Naive thymus-derived CD8-positive, alpha-beta T cell (primary cell): ENCODE results near the gene NFASC. TPM values are rescaled to one million over a fixed set of nuclear protein-coding genes. Genes with fewer than 3 reads are reported as not detected.

Source experiments
- ATAC-seq, 2 donors: fragments of 150-1000 bp; cut with Tn5 transposase in 1 of 2; sonication (Bioruptor Pico), chemical (Tn5 transposase) in 1 of 2; 1 replicate in 1 of 2; 2 replicates in 1 of 2; pipeline ENCODE4 v1.10.0; 2021; ENCODE audit warnings: mild to moderate bottlenecking in 2 of 2, moderate library complexity in 2 of 2
- POLR2A ChIA-PET: fragments of 350-600 bp; sonication (Branson Sonifier 250); formaldehyde crosslinking; loops from one replicate; lab custom pipeline; 2021; ENCODE audit warnings: antibody characterized with exemption; lab: Charles Lee
- DNase-seq, 10 donors: peaks; one replicate each; pipeline versions ENCODE4 v3.0.0 to v3.0.0-alpha.2; 2020 to 2022
- H3K27ac Mint-ChIP-seq, 10 donors: one replicate each; pipeline ENCODE4 v1.8.0; 2020 to 2022; ENCODE audit warnings: mild to moderate bottlenecking in 10 of 10, mixed read lengths in 10 of 10, moderate library complexity in 4 of 10, inconsistent platforms in 1 of 10
- H3K27me3 Mint-ChIP-seq, 5 donors: one replicate each; pipeline ENCODE4 v1.8.0; 2021 to 2022; ENCODE audit warnings: mixed read lengths in 5 of 5
- H3K36me3 Mint-ChIP-seq, 3 donors: one replicate each; pipeline ENCODE4 v1.8.0; 2020 to 2022; ENCODE audit warnings: mixed read lengths in 3 of 3, mild to moderate bottlenecking in 2 of 3, inconsistent platforms in 1 of 3
- H3K4me1 Mint-ChIP-seq, 4 donors: one replicate each; pipeline ENCODE4 v1.8.0; 2021 to 2022; ENCODE audit warnings: mixed read lengths in 4 of 4
- H3K4me3 Mint-ChIP-seq, 10 donors: one replicate each; pipeline ENCODE4 v1.8.0; 2020 to 2022; ENCODE audit warnings: mild to moderate bottlenecking in 10 of 10, mixed read lengths in 10 of 10, moderate library complexity in 6 of 10, inconsistent platforms in 1 of 10
- H3K9me3 Mint-ChIP-seq, 9 donors: one replicate each; pipeline ENCODE4 v1.8.0; 2020 to 2022; ENCODE audit warnings: mixed read lengths in 9 of 9, mild to moderate bottlenecking in 3 of 9, inconsistent platforms in 1 of 9, moderate library complexity in 1 of 9
- polyA plus RNA-seq, 3 donors: library from polyadenylated mRNA; unstranded; fragments of 300-500 nt; fragmentation: Illumina TruSeq; gene quantifications; one replicate each; pipeline ENCODE4 v1.2.3, GENCODE V29; 2021
- total RNA-seq, 8 experiments: library from RNA in 2 of 8; stranded (reverse) in 2 of 8; gene quantifications; one replicate each; pipeline ENCODE4 v1.2.3 and lab custom pipeline; 2021 to 2026

The NFASC gene
- total and polyA plus RNA-seq, 5 experiments from 2014 or later = not detected

DNA sequence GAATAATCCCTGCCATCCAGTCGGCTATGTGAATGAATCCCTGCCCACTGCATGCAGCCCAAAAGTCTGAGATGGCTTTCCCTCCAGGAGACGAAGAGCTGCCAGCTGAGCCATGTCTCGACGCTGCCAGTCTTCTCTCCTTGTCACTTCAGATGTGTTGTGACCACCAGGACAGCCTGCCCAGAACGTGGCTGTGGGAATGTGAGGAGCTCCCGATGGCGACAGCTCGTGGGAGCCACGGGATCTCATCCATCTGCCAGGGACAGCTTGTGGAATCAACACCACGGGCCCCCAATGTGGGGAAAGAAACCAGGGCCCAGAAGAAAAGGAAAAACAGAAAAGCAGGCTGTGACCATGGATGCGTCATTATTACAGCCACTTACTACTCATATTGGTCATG, 67.2 kb downstream of the NFASC start:
- Mint-ChIP-seq H3K4me1 (no peaks in the 10 kb centered on the region), H3K27me3 (peaks cover 0 to 10% (median 9%) of the 10 kb centered on the region in 5 donors), H3K9me3 (no peaks in the 10 kb centered on the region), H3K27ac (no peak overlapping the region), H3K36me3 (no peaks in the 10 kb centered on the region), H3K4me3 (no peak overlapping the region)
- POLR2A ChIA-PET = no interaction called here
- DNase-seq (no peak), ATAC-seq (no peak)

DNA sequence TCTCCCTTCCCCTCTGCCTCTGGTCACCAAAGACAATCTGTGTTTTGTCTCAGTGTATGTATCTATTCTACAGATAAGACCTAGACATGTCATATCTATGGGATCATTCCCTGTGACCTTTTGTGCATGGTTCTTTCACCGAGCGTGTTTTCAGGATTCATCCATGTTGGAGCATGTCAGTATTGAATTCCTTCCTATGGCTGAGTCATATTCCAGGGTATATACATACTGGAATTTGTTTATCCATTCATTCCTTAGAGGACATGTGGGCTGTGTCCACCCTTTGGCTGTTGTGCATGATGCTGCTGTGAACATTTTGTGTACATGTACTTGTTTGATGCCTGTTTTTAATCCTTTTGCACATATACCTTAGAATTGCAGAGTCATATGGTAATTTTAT, 69.9 kb downstream of the NFASC start:
- peaks cover 0 to 20% (median 11%) of the 10 kb centered on the region in 5 donors for H3K27me3 Mint-ChIP-seq
- no peaks in the 10 kb centered on the region for H3K4me1 Mint-ChIP-seq
- H3K4me3 Mint-ChIP-seq = no peak overlapping the region
- no peak for ATAC-seq
- no peak for DNase-seq
- H3K36me3 Mint-ChIP-seq = no peaks in the 10 kb centered on the region
- H3K9me3 Mint-ChIP-seq = no peaks in the 10 kb centered on the region
- POLR2A ChIA-PET = no interaction called here
- no peak overlapping the region for H3K27ac Mint-ChIP-seq

DNA sequence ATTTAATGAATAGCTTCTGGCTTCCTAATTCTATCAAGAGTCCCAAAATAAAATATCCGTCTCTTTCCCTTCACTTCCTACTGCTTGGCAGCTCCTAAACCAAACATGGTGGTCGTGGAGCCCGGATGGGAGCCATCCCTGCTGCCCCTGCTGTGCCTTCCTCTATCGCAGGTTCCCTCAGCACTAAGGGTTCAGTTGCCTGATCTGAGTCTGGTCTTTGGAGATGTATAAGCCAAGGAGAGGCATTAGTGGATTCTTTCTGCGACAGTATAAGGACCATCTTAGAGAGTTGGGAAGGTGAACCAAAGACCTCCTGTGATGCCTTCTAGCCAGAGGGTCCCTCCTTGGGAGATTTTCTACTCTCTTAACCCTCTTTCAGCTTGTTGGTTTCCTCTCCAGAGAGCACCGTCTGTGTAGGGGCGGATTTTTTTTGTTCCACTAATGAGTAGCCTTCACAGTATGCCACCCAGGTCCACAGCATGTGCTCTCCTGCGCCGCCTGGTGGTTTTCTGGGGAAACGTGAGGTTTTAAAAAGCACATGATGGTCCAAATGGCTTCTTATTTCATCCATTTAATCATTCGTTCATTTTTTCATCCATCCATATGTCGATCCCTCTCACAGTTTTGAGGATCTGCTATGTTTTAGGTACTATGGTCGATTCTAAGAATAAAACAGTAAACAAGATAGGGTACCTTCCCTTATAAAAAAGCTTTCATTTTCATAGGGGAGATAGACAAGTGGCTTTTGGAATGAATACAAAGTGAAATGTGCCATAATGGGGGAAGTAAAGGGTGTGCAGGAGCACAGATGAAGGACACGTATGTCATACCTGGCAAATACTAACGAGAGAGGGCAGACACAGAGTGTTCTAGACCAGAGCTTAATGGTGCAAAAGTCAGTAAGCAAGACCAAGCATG, 71.0 kb downstream of the NFASC start:
- no peaks in the 10 kb centered on the region for H3K4me1 Mint-ChIP-seq
- H3K9me3 Mint-ChIP-seq = no peaks in the 10 kb centered on the region
- H3K27me3 Mint-ChIP-seq = peaks cover 0 to 19% (median 12%) of the 10 kb centered on the region in 5 donors
- H3K4me3 Mint-ChIP-seq = no peak overlapping the region
- DNase-seq (peak in 6 of 10 donors; percentile 2 to 29 (median 14)), ATAC-seq (no peak)
- no peaks in the 10 kb centered on the region for H3K36me3 Mint-ChIP-seq
- POLR2A ChIA-PET = no interaction called here
- no peak overlapping the region for H3K27ac Mint-ChIP-seq

DNA sequence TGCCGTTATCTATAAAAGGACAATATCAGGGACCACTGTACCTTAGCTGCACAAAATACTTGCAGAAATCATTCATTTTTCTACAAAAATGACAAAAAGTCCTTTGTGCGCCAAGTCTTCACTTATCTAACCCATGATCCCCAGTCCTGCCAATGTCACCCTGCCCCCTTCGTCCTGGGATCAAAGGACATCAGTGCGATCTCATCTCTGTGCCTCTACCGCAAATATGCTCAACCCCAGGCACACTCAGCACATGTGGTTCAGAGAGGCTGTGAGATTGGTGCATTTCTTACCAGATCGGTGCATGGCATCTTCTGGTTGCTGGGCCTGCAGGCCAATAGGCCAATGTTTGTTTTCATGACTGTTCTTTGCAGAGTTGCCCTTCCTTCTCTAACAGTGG, 72.8 kb downstream of the NFASC start:
- no peak overlapping the region for H3K27ac Mint-ChIP-seq

DNA sequence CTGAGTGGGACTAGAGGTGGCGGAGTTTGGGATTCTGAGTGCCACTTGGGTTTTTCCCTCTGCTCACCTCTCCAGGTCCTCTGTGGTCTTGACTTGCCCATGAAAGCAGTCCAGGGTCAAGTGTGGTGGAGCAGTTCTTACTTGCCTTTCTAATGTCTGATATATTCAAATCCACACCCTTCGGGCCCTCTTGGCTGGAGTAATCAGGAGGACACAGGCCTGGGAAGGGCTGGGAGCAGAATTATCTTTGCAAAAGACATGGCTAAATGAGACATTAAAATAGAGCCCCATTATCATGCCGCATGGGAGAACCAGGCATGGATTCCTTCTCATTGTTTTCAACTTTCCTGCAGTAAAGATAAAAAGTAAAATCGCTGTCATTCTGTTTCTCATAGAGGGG, 74.0 kb downstream of the NFASC start:
- H3K27me3 Mint-ChIP-seq = peaks cover 3 to 21% (median 11%) of the 10 kb centered on the region in 5 donors
- no peaks in the 10 kb centered on the region for H3K36me3 Mint-ChIP-seq
- POLR2A ChIA-PET = no interaction called here
- H3K4me3 Mint-ChIP-seq = no peak overlapping the region
- no peak for DNase-seq
- H3K27ac Mint-ChIP-seq = peak overlapping the region in 1 of 10 donors; percentile 19
- H3K9me3 Mint-ChIP-seq = no peaks in the 10 kb centered on the region
- ATAC-seq = no peak
- no peaks in the 10 kb centered on the region for H3K4me1 Mint-ChIP-seq

More for the DNA sequence above, 72.8 kb downstream of the NFASC start:
- H3K4me1 Mint-ChIP-seq = no peaks in the 10 kb centered on the region
- no peak for DNase-seq
- no peaks in the 10 kb centered on the region for H3K9me3 Mint-ChIP-seq
- H3K4me3 Mint-ChIP-seq = no peak overlapping the region
- no peak for ATAC-seq
- H3K36me3 Mint-ChIP-seq = no peaks in the 10 kb centered on the region
- H3K27me3 Mint-ChIP-seq = peaks cover 3 to 21% (median 11%) of the 10 kb centered on the region in 5 donors
- POLR2A ChIA-PET = no interaction called here

DNA sequence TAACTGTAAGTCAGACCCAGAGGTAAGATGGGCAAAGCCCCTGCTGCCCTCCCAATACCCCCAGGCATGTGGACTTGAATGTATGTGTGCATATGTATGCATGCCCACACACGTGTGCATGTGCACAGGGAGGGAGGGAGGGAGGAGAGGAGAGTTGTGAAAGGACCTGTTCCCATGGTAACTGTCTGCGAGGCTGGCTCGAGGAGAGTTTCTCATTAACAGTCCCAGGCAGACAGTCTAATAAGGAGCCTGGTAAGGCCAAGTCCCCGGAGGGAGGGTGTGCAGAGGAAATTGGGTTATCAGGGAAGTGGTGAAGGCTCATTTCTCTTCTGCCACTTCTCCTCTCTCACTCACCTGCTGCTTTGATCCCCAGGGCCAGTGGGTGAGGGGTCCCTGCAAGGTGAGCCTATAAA, 74.9 kb downstream of the NFASC start:
- Mint-ChIP-seq H3K9me3 (no peaks in the 10 kb centered on the region), H3K27ac (no peak overlapping the region), H3K27me3 (peaks cover 3 to 21% (median 11%) of the 10 kb centered on the region in 5 donors), H3K36me3 (no peaks in the 10 kb centered on the region), H3K4me1 (no peaks in the 10 kb centered on the region), H3K4me3 (no peak overlapping the region)
- no peak for DNase-seq
- ATAC-seq = no peak
- POLR2A ChIA-PET = no interaction called here

DNA sequence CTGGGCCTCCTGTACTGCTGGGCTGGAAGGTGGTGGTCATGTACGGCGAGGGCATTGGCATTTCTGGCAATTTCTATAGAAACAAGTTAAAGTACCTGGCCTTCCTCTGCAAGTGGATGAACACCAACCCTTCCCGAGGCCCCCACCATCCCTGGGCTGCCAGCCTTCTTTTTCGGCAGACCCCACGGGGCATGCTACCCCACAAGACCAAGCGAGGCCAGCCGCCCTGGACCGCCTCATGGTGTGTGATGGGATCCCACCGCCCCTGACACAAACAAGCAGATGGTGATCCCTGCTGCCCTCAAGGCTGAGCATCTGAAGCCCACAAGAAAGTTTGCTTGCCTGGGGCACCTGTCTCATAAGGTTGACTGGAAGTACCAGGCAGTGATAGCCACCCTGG, 76.0 kb downstream of the NFASC start:
- ATAC-seq (no peak), DNase-seq (no peak)
- POLR2A ChIA-PET = no interaction called here
- H3K9me3 Mint-ChIP-seq = no peaks in the 10 kb centered on the region
- H3K4me3 Mint-ChIP-seq = no peak overlapping the region
- no peak overlapping the region for H3K27ac Mint-ChIP-seq
- peaks cover 3 to 21% (median 13%) of the 10 kb centered on the region in 5 donors for H3K27me3 Mint-ChIP-seq
- H3K36me3 Mint-ChIP-seq = no peaks in the 10 kb centered on the region
- H3K4me1 Mint-ChIP-seq = no peaks in the 10 kb centered on the region

DNA sequence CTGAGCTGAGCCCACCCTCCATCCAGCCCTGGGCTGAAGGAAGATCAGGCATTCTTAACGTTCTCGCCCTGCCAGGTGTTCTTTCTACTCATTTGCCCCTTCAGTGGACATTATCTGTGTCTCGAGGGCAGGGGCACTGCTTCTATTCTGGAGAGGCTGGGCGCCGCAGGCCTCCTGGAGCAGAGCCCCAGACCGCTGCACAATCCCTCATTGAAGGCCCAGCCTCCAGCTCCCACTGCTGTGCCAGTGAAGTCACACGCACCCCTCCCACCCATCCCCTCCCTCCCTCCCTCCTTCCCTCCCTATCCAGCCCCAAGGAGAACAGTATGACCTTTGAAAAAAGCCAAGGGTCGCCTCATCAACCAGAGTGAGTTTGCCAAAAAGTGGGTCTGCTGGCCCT, 76.7 kb downstream of the NFASC start:
- ATAC-seq (no peak), DNase-seq (no peak)
- no peak overlapping the region for H3K27ac Mint-ChIP-seq
- H3K27me3 Mint-ChIP-seq = peaks cover 6 to 21% (median 16%) of the 10 kb centered on the region in 5 donors
- H3K4me1 Mint-ChIP-seq = no peaks in the 10 kb centered on the region
- no peaks in the 10 kb centered on the region for H3K36me3 Mint-ChIP-seq
- no peaks in the 10 kb centered on the region for H3K9me3 Mint-ChIP-seq
- POLR2A ChIA-PET = no interaction called here
- H3K4me3 Mint-ChIP-seq = no peak overlapping the region

DNA sequence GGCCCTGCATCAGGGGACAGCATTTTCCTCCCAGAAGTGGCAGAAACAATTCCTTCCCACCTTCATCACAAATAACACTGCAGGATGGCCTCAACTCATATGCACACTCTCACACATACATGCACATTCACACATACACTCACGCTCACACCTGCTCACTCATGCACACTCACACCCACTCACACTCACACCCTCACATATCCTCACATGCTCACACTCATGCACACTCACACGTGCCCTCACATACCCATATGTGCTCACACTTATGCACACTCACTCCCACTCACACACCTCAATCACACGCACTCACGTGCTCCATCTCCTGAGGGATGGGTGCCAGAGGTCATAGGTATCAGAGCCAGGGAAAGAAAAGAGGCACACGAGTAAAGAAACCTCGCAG, 77.1 kb downstream of the NFASC start:
- POLR2A ChIA-PET = no interaction called here

DNA sequence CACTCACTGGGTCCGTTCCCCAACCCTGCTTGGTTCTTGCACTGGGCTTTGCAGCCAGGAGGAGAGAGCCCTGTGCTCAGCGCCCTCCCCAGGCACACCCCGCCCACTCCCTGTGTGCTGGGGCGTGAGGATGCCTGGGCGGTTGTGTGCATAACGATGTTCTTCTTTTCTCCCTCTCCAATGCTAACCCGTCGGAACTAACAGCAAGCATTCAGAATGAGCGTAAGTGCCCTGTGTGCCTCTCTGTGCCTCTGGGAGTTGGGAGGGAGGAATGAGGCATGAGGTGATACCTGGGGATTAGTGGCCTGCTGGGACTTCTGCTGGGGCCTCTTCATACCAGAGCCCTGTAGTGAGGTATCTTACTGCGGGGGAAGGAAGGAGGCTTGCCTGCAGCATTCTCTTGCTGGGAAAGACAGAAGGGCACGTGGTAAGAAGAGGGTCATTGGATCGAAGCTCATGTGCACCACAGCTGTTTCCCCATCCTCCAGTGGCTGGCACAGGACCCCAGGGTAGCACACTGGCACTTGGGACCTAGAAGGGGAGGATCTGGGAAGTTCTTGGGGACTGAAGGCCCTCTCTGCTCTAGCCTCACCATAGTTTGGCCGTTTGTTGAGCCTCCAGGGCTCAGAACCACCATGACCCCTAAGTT, 79.8 kb downstream of the NFASC start:
- DNase-seq (no peak), ATAC-seq (no peak)
- Mint-ChIP-seq H3K36me3 (no peaks in the 10 kb centered on the region), H3K9me3 (no peaks in the 10 kb centered on the region), H3K4me1 (no peaks in the 10 kb centered on the region), H3K27me3 (peaks cover 9 to 26% (median 11%) of the 10 kb centered on the region in 5 donors), H3K27ac (no peak overlapping the region), H3K4me3 (no peak overlapping the region)
- POLR2A ChIA-PET = interaction anchor here (0.7 kb wide), 1 partner anchor 1473 kb away, joined by 4 read pairs; no protein-coding TSS in a partner anchor

More for the DNA sequence above, 77.1 kb downstream of the NFASC start:
- H3K27ac Mint-ChIP-seq = no peak overlapping the region
- DNase-seq = no peak
- ATAC-seq = no peak
- H3K27me3 Mint-ChIP-seq = peaks cover 8 to 21% (median 18%) of the 10 kb centered on the region in 5 donors
- H3K4me3 Mint-ChIP-seq = no peak overlapping the region
- H3K4me1 Mint-ChIP-seq = no peaks in the 10 kb centered on the region
- H3K36me3 Mint-ChIP-seq = no peaks in the 10 kb centered on the region
- no peaks in the 10 kb centered on the region for H3K9me3 Mint-ChIP-seq

DNA sequence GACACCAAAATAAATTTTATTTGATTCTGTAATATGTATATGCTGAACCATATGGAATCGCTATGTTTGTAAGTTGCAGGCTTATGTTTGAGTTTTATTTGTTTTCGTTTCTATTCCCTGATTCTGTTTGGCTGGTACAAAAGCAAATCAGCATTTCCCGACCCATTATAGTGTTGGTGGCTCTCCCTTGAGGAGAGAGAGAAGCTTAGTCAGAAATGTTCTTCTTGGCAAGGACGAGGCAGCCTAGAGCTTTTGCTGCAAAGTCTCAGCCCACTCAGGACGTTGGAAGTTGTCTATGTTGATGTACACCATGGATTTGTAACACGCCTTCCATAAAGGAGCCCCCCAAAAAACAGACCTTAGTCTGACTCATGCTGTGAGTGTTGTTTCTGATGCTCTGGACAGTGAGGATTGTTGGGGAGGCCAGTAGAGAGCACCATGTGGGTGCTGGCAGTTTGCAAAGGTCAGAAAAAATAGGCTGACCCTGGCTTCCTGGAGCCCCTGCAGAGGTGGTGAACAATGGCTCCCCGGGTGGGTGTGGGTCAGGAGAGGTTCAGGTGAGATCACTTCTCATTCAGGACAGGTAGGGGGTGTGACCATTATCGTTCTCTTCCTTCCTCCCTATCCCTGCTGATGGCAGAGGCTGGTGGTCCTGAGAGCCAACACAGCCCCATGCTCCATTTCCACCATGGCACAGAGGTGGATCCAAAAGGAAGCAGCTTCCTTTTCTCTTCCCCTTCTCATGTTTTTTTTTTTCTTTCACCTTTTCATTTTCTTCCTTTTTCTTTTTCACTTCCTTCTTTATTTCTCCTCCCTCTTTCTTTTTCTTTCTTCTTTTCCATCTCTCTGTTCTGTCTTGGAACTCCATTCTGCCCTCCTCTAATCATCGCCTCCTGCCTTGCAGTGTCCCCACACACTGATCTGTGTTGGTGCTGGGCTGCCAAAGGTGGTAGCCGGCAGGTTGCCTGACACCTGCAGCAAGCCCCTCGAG, 88.0 kb downstream of the NFASC start:
- Mint-ChIP-seq H3K9me3 (peaks cover 0 to 2% (median 0%) of the 10 kb centered on the region in 9 donors), H3K27me3 (peaks cover 5 to 28% (median 21%) of the 10 kb centered on the region in 5 donors)

DNA sequence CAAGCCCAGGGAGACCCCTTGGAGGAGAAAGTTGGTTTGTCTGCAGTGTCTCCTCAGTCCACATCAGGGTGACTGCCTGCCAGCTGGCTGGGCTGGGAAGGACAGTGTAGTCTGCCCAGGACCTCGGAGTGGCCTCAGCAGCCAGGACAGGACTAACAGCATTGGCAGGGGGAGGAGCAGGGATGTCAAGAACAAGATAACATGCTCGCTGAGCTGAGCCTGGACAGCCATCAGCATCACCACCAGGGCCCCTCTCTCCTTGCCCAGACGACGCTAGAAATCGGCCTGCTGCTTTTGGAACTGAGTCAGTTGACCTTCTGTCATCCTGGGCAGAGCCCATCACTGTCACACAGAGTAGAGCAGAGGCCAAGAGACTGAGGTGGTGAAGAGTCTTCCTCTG, 88.7 kb downstream of the NFASC start:
- Mint-ChIP-seq H3K4me1 (peaks cover 0 to 14% (median 0%) of the 10 kb centered on the region in 4 donors), H3K27me3 (peaks cover 5 to 27% (median 21%) of the 10 kb centered on the region in 5 donors), H3K27ac (no peak overlapping the region), H3K4me3 (no peak overlapping the region), H3K9me3 (peaks cover 0 to 2% (median 0%) of the 10 kb centered on the region in 9 donors), H3K36me3 (no peaks in the 10 kb centered on the region)
- ATAC-seq (no peak), DNase-seq (no peak)
- POLR2A ChIA-PET = no interaction called here

More for the DNA sequence above, 88.0 kb downstream of the NFASC start:
- no peak for DNase-seq
- Mint-ChIP-seq H3K36me3 (no peaks in the 10 kb centered on the region), H3K4me1 (peaks cover 0 to 13% (median 0%) of the 10 kb centered on the region in 4 donors), H3K4me3 (no peak overlapping the region), H3K27ac (no peak overlapping the region)
- no peak for ATAC-seq
- POLR2A ChIA-PET = no interaction called here
